Measurements from ENCODE around the gene SASH3. TPM values are rescaled to one million over a fixed set of nuclear protein-coding genes. Genes with fewer than 3 reads are reported as not detected.
A peak's percentile ranks its signal among the peaks of the same experiment; 100 is the strongest.
"Not testable (repeated sequence)": the region's sequence is repeated elsewhere in the genome, so short reads cannot be mapped to it uniquely, and the experiment has no call there.

The SASH3 gene
- under 1 TPM in 5 of 8 experiments, not detected in 3; 0.15 to 0.35 (median 0.24) TPM for total RNA-seq

DNA sequence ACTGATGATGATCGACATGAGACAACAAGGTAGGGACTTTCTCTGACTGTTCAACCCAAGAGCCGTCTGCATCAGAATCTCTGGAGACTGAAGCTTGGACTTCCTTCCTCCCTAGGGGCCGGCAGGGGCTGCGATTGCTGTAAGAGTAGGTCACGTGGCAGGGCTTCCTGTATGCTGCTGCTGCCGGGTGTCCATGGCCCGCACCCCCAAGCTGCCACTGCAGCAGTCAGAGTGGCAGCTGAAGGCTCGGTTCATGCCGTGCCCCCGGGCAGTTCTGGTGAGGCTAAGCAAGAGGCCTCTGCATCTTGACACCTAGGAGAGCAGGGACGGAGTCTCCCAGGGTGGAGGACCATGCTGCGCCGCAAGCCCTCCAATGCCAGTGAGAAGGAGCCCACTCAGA is at the start of gene SASH3:
Gene SASH3, plus strand, starts transcription at position 203 of the 400 bp plus-strand sequence. Its CDS starts 149 bp downstream, at position 352.
- no peaks in the 10 kb centered on the region for H3K4me1 ChIP-seq (replicated peaks in 1 of 2)
- WGBS, 10 experiments, result 67 to 89% methylated on average over 6 to 8 of the region's 13 CpGs; no CpG with 5 or more reads in 8 of the 10 experiments
- in situ Hi-C loops (cut with MboI; ENCODE audit: low pct_unique_long_range_greater_than_20kb in 2 of 9, low sequenced_read_pairs in 9 of 9, unreplicated experiment in 9 of 9), result no loop called here
- no peak within 1 kb of the TSS for H3K4me3 ChIP-seq
- ATAC-seq (replicated peaks in 6 of 8), result no peak
- H3K27ac ChIP-seq, result no peak within 1 kb of the TSS

DNA sequence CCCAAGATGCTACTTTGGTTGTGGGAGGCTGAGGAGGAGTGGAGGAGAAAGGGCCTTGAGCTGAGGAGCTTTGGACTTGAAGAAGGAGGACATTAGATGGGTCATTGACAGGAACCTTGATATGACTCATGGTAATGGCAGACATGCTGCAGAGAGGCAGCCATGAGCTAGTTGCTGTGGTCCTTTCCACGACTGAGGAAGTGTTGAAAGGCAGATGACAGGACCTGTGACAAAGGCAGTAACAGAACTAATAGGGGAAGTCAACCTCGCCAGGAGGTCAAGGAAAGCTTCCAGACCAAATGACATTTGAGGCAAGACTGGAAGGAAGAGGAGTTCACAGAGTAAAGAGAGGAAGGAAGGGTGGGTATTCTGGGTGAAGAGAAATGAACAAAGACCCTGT is 48.5 kb upstream of the SASH3 start:
- no peaks in the 10 kb centered on the region for H3K4me1 ChIP-seq (replicated peaks in 1 of 2)
- no peak overlapping the region for H3K27ac ChIP-seq
- WGBS, 10 experiments, result 80 to 83% methylated on average over 1 of the region's 2 CpGs; no CpG with 5 or more reads in 8 of the 10 experiments
- in situ Hi-C loops (cut with MboI; ENCODE audit: low pct_unique_long_range_greater_than_20kb in 2 of 9, low sequenced_read_pairs in 9 of 9, unreplicated experiment in 9 of 9), result loop anchor here in 4 of 9 experiments (25.0 kb wide), 2 partner anchors 94 to 119 kb away; no protein-coding TSS in a partner anchor
- ATAC-seq (replicated peaks in 6 of 8), result no peak
- H3K4me3 ChIP-seq, result no peak overlapping the region

DNA sequence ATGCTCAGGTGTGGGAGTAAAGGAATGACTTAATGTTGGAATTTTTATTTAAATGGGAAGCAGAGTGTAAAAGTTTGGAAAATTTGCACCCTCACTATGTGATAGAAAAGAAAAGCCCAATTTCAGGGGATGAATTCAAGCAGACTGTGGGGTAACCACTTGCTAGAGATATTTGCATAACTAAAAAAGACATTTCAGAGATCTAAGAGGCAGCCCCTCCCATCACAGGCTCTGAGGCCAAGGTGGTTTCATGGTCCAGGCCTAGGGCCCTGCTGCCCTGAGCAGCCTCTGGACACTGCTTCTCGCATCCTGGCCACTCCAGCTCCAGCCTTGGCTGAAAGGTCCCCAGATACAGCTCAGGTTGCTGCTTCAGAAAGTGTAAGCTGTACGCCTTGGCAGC is 46.9 kb upstream of the SASH3 start:
- no peak overlapping the region for H3K27ac ChIP-seq
- ATAC-seq (replicated peaks in 6 of 8), result no peak
- H3K4me1 ChIP-seq (replicated peaks in 1 of 2), result no peaks in the 10 kb centered on the region
- in situ Hi-C loops (cut with MboI; ENCODE audit: low pct_unique_long_range_greater_than_20kb in 2 of 9, low sequenced_read_pairs in 9 of 9, unreplicated experiment in 9 of 9), result loop anchor here in 4 of 9 experiments (25.0 kb wide), 2 partner anchors 96 to 121 kb away; no protein-coding TSS in a partner anchor
- WGBS, 10 experiments, result 45% methylated on average over 2 of the region's 2 CpGs; no CpG with 5 or more reads in 9 of the 10 experiments
- H3K4me3 ChIP-seq, result no peak overlapping the region

DNA sequence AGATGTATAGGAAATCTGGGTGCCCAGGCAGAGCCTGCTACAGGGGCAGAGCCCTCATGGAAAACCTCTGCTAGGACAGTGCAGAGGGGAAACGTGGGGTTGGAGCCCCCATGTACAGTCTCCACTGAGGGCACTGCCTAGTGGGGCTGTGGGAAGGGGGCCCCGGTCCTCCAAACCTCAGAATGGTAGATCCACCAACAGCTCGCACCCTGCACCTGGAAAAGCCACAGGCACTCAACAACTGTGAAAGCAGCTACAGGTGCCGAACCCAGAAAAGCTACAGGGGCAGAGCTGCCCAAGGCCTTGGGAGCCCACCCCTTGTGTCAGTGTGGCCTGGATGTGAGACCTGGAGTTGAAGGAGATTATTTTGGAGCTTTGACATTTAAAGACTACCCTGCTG is 46.4 kb upstream of the SASH3 start:
- ATAC-seq (replicated peaks in 6 of 8), result no peak
- H3K4me1 ChIP-seq (replicated peaks in 1 of 2), result no peaks in the 10 kb centered on the region
- H3K4me3 ChIP-seq, result no peak overlapping the region
- in situ Hi-C loops (cut with MboI; ENCODE audit: low pct_unique_long_range_greater_than_20kb in 2 of 9, low sequenced_read_pairs in 9 of 9, unreplicated experiment in 9 of 9), result loop anchor here in 4 of 9 experiments (25.0 kb wide), 2 partner anchors 96 to 121 kb away; no protein-coding TSS in a partner anchor
- no peak overlapping the region for H3K27ac ChIP-seq
- WGBS, 10 experiments, result no CpG with 5 or more reads among the region's 4 CpGs

DNA sequence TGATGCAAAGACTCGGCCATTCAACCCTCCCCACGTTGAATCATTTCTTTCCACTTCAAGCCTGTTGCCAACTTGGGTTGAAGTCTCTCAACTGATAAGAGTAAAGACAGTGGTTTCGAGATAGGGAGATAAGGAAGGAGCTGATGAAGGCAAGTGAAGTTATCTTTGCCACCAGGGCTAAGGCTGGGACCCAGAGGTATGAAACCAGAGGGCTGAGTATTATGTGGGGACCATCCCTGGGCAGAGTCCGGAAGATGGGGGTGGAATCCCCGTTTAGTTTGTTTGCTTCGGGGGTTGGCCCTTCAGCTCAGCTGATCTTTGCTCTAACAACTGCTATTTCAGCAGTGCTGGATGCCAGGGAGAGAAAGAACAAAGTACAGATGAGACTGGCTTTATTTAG is 43.3 kb upstream of the SASH3 start:
- Histone ChIP-seq H3K27ac (no peak overlapping the region), H3K4me1 (replicated peaks in 1 of 2) (peaks cover 0 to 4% of the 10 kb centered on the region in 2 donors), H3K4me3 (no peak overlapping the region)
- 30 to 60% (median 48%) methylated on average over 1 to 6 of the region's 6 CpGs; no CpG with 5 or more reads in 6 of the 10 experiments for WGBS, 10 experiments
- ATAC-seq (replicated peaks in 6 of 8), result no peak
- in situ Hi-C loops (cut with MboI; ENCODE audit: low pct_unique_long_range_greater_than_20kb in 2 of 9, low sequenced_read_pairs in 9 of 9, unreplicated experiment in 9 of 9), result loop anchor here in 4 of 9 experiments (25.0 kb wide), 2 partner anchors 99 to 124 kb away; no protein-coding TSS in a partner anchor

DNA sequence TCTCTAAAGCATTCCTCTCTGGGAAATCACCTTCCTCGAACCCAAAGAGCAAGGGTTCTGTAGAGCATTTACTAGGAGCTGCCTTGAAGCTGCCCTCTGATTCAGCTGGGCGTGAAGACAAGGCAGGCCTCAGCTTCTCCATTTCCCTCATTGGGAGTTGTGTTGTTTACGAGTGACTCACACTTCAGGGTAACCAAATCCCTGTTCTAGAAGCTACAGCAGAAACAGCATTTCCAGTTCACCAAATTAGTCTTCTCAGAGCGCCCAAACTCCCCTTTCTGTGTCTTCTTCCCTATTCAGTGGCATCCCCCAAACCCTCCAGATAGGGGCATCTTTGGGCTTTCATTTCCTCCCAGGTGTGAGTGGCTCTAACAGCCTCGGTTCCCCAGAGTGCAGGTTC is 41.8 kb upstream of the SASH3 start:
- H3K4me3 ChIP-seq, result no peak overlapping the region
- ATAC-seq (replicated peaks in 6 of 8), result peak in 2 of 8 experiments; percentile 64 to 66
- H3K27ac ChIP-seq, result no peak overlapping the region
- in situ Hi-C loops (cut with MboI; ENCODE audit: low pct_unique_long_range_greater_than_20kb in 2 of 9, low sequenced_read_pairs in 9 of 9, unreplicated experiment in 9 of 9), result loop anchor here in 4 of 9 experiments (25.0 kb wide), 2 partner anchors 101 to 126 kb away; no protein-coding TSS in a partner anchor
- 24 to 100% (median 48%) methylated on average over 1 to 5 of the region's 5 CpGs; no CpG with 5 or more reads in 6 of the 10 experiments for WGBS, 10 experiments
- peaks cover 0 to 4% of the 10 kb centered on the region in 2 donors for H3K4me1 ChIP-seq (replicated peaks in 1 of 2)

DNA sequence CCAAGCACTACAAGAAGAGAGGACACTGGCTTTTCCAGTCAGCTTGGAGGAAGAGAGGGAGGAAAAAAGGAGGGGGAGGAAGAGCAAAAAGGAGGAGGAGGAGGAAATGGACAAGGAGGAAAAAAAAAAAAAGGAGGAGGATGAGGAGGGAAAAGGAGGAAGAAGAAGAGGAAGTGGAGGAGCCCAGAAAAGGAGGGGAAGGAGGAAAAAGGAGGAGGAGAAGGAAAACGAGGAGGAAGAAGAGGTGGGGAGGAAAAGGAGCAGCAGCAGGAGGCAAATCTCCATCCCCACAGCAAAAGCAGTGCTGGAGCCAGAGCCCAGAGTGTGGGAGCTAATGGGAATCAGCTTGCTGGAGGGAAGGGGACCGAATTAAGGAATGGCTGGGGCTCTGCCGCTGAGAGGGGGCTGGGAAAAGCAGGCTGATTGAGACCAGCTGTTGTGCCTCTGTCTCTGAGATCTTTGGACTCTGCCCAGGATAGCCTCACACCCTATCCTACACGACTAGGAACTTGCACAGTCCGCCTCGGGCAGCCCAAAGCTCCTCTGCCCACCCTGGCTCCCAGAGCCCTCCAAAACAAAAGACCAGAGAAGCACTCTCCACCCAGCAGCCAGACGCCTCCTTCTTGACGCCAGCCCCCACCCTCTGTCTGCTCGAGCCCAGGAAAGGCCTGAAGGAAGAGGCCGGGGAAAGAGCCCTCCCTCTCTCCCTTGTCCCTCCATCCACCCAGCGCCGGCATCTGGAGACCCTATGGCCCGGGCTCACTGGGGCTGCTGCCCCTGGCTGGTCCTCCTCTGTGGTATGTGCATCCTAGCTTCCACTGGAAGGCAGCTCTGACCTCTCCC is 41.1 kb upstream of the SASH3 start, which contains the start of gene XPNPEP2:
Gene XPNPEP2, plus strand, starts transcription at position 514 of the 843 bp plus-strand sequence. Its CDS starts 235 bp downstream, at position 749.
- no peak within 1 kb of the TSS for H3K27ac ChIP-seq
- no peak within 1 kb of the TSS for H3K4me3 ChIP-seq
- WGBS, 10 experiments, result 0 to 60% (median 10%) methylated on average over 1 to 3 of the region's 13 CpGs; no CpG with 5 or more reads in 5 of the 10 experiments
- in situ Hi-C loops (cut with MboI; ENCODE audit: low pct_unique_long_range_greater_than_20kb in 2 of 9, low sequenced_read_pairs in 9 of 9, unreplicated experiment in 9 of 9), result loop anchor here in 4 of 9 experiments (25.0 kb wide), 2 partner anchors 101 to 126 kb away; no protein-coding TSS in a partner anchor
- peaks cover 0 to 4% of the 10 kb centered on the region in 2 donors for H3K4me1 ChIP-seq (replicated peaks in 1 of 2)
- ATAC-seq (replicated peaks in 6 of 8), result peak in 3 of 8 experiments; percentile 60 to 86 (median 71)

DNA sequence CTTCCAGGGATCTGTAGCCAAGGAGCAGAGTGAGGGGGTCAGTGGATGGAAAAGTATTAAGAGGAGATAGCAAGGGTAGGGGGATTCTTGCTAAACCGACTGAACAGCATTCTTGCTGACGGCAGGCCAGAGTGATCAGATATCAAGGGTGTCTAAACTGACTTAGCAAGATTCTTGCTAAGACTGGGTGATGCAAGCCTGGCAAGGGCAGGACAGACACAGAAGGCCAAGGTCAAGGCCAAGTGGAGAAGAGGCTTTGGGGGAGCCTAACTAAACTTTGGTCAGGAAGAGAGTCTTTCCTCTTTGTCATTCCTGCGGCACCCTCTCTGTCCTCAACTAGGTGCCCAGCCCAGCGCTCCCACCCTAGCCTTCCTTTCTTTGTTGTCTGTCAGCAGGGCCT is 40.2 kb upstream of the SASH3 start:
- in situ Hi-C loops (cut with MboI; ENCODE audit: low pct_unique_long_range_greater_than_20kb in 2 of 9, low sequenced_read_pairs in 9 of 9, unreplicated experiment in 9 of 9), result loop anchor here in 4 of 9 experiments (25.0 kb wide), 2 partner anchors 102 to 127 kb away; no protein-coding TSS in a partner anchor
- no peak overlapping the region for H3K27ac ChIP-seq
- peak in 1 of 8 experiments; percentile 12 for ATAC-seq (replicated peaks in 6 of 8)
- WGBS, 10 experiments, result 56 to 100% (median 64%) methylated on average over 1 to 3 of the region's 4 CpGs; no CpG with 5 or more reads in 7 of the 10 experiments
- peaks cover 0 to 4% of the 10 kb centered on the region in 2 donors for H3K4me1 ChIP-seq (replicated peaks in 1 of 2)
- H3K4me3 ChIP-seq, result no peak overlapping the region

DNA sequence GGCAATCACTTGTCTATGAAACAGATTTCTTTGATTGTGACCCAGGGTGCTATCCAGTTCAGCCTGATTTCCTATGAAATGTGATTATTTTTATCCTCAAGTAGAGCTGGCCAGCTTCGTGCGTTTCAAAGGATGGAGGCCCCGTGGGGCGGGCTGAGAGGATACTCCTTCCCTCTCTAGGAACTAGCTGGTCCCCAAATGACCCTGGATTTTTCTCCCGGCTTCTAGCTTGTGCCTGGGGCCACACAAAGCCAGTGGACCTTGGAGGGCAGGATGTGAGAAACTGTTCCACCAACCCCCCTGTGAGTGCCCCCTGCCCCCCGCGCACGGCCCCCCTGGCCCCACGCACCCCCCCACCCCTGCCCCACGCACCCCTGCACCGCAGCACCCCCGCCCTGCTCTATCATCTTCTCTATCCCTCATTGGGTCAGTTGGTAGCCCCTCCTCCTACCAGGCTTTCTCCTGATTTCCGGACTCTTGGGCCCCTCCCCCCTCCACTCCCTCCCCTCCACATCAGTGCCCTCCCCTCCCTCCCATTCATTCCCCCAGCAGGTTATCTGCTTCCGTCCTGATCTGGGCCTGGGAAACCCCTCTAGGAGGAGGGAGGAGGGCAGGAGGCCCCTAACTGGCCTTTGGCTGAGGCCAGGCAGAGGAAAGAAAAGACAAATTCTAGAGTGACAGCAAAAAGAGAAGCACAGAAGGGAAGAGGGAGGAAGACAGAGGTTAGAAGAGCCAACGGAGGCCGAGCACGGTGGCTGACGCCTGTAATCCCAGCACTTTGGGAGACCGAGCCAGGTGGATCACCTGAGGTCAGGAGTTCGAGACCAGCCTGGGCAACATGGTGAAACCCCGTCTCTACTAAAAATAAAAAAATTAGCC is 37.6 kb upstream of the SASH3 start:
- Histone ChIP-seq H3K27ac (no peak overlapping the region), H3K4me1 (replicated peaks in 1 of 2) (peaks cover 0 to 4% of the 10 kb centered on the region in 2 donors), H3K4me3 (no peak overlapping the region)
- in situ Hi-C loops (cut with MboI; ENCODE audit: low pct_unique_long_range_greater_than_20kb in 2 of 9, low sequenced_read_pairs in 9 of 9, unreplicated experiment in 9 of 9), result loop anchor here in 4 of 9 experiments (25.0 kb wide), 2 partner anchors 105 to 130 kb away; no protein-coding TSS in a partner anchor
- peak in 3 of 8 experiments; percentile 42 to 49 (median 43) for ATAC-seq (replicated peaks in 6 of 8)
- 45 to 100% (median 65%) methylated on average over 1 to 4 of the region's 21 CpGs; no CpG with 5 or more reads in 6 of the 10 experiments for WGBS, 10 experiments

DNA sequence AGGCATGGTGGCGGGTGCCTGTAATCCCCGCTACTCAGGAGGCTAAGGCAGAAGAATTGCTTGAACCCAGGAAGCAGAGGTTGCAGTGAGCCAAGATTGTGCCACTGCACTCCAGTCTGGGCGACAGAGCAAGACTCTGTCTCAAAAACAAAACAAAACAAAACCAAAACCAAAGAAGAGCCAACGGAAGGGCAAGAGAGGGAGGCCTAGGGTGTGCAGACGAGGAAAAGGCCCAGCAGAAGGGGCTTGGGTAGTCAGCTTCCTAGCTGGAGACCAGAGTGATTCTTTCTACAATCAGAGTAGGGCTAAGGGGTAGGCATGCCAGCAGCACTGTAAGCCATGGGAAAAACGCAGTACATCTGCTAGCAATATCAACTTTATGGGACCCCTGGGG is 37.0 kb upstream of the SASH3 start:
- in situ Hi-C loops (cut with MboI; ENCODE audit: low pct_unique_long_range_greater_than_20kb in 2 of 9, low sequenced_read_pairs in 9 of 9, unreplicated experiment in 9 of 9), result loop anchor here in 4 of 9 experiments (25.0 kb wide), 2 partner anchors 105 to 130 kb away; no protein-coding TSS in a partner anchor
- 43 to 90% (median 67%) methylated on average over 1 to 4 of the region's 6 CpGs; no CpG with 5 or more reads in 7 of the 10 experiments for WGBS, 10 experiments
- ATAC-seq (replicated peaks in 6 of 8), result not testable (repeated sequence)

DNA sequence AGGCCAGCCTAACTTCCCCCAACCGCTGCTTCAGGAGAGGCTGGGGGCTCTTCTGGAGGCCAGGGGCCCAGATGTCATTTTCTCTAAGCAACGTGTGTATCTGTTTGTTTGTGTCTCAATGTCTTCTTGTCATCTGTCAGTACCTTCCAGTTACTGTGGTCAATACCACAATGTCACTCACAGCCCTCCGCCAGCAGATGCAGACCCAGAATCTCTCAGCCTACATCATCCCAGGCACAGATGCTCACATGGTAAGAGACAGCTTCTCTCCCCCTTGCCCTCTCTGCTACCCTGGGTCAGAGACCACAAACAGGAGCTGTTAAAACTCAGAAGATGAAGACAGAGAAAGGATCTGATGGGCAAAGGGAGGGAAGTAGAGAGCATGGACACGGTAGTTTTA is 35.9 kb upstream of the SASH3 start:
- in situ Hi-C loops (cut with MboI; ENCODE audit: low pct_unique_long_range_greater_than_20kb in 2 of 9, low sequenced_read_pairs in 9 of 9, unreplicated experiment in 9 of 9), result loop anchor here in 4 of 9 experiments (25.0 kb wide), 2 partner anchors 107 to 132 kb away; no protein-coding TSS in a partner anchor
- Histone ChIP-seq H3K27ac (no peak overlapping the region), H3K4me3 (no peak overlapping the region), H3K4me1 (replicated peaks in 1 of 2) (peaks cover 0 to 2% of the 10 kb centered on the region in 2 donors)
- ATAC-seq (replicated peaks in 6 of 8), result no peak
- 14 to 100% (median 40%) methylated on average over 1 to 2 of the region's 4 CpGs; no CpG with 5 or more reads in 6 of the 10 experiments for WGBS, 10 experiments

More for the DNA sequence above, 37.0 kb upstream of the SASH3 start:
- not testable (repeated sequence) for H3K4me1 ChIP-seq (replicated peaks in 1 of 2); H3K27ac ChIP-seq; H3K4me3 ChIP-seq

DNA sequence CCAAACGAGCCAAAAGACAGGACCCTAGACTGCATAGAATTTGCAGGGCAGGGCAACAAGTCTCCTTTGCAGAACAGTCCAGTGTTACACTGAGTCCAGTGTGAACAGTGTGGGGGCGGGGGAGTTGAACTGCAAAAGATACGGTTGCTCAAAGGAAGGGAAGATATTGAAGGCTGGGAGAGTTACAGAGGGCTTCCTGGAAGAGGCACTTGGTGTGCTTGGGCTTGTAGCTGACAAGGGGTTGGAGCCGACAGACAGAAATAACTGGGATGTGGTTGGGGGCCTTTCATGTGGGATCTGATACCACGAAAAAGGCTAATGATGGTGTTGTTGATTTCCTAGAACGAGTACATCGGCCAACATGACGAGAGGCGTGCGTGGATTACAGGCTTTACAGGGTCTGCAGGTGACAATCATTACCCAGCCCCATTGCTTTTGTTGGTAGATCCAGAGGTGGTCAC is 34.9 kb upstream of the SASH3 start:
- WGBS, 10 experiments, result 33 to 100% (median 97%) methylated on average over 1 to 5 of the region's 10 CpGs; no CpG with 5 or more reads in 5 of the 10 experiments
- in situ Hi-C loops (cut with MboI; ENCODE audit: low pct_unique_long_range_greater_than_20kb in 2 of 9, low sequenced_read_pairs in 9 of 9, unreplicated experiment in 9 of 9), result loop anchor here in 4 of 9 experiments (25.0 kb wide), 2 partner anchors 108 to 133 kb away; no protein-coding TSS in a partner anchor

More for the DNA sequence above, 34.9 kb upstream of the SASH3 start:
- H3K27ac ChIP-seq, result no peak overlapping the region
- no peak for ATAC-seq (replicated peaks in 6 of 8)
- no peaks in the 10 kb centered on the region for H3K4me1 ChIP-seq (replicated peaks in 1 of 2)
- H3K4me3 ChIP-seq, result no peak overlapping the region
